T-cell (primary cell): Measurements from ENCODE around the gene GMPPA. TPM values are rescaled to one million over a fixed set of nuclear protein-coding genes. Genes with fewer than 3 reads are reported as not detected.

Experiments used
- ATAC-seq, 4 experiments: fragments of 200-7000 bp in 3 of 4; fragments of 150-1000 bp in 1 of 4; cut with Tn5 transposase; replicated peaks in 1 of 4; 1 replicate in 3 of 4; 2 replicates in 1 of 4; pipeline ENCODE4 v1.10.0; 2021; ENCODE audit warnings: moderate library complexity in 3 of 4, mild to moderate bottlenecking in 2 of 4, moderate number of reproducible peaks in 1 of 4
- CTCF ChIA-PET, 2 donors: fragments of 300-600 bp; sonication (Branson Sonifier 250); formaldehyde crosslinking; loops; one replicate each; lab custom pipeline; 2022; ENCODE audit warnings: antibody characterized with exemption in 2 of 2; lab: Charles Lee
- POLR2A ChIA-PET, 2 donors: fragments of 300-600 bp; sonication (Branson Sonifier 250); formaldehyde crosslinking; loops; one replicate each; lab custom pipeline; 2022; ENCODE audit warnings: antibody characterized with exemption in 2 of 2; lab: Charles Lee
- DNase-seq, 35 experiments: peaks; one replicate each; pipeline versions ENCODE4 v3.0.0 to v3.0.0-alpha.2; 2013 to 2023
- H3K27ac ChIP-seq: one replicate; pipeline ENCODE4 v1.5.1; 2013; ENCODE audit warnings: low read length
- H3K27me3 ChIP-seq, 2 experiments: replicated peaks in 1 of 2; 1 replicate in 1 of 2; 2 replicates in 1 of 2; pipeline versions ENCODE4 v1.6.1 to v1.7.0; 2013; ENCODE audit warnings: low read length in 1 of 2, mixed read lengths in 1 of 2; ENCODE audit not compliant: control insufficient read depth in 2 of 2, insufficient read depth in 2 of 2; ENCODE audit errors: extremely low read depth in 1 of 2
- H3K36me3 ChIP-seq, 2 donors: 1 replicate in 1 of 2; 2 replicates in 1 of 2; pipeline versions ENCODE4 v1.6.1 to v1.7.0; 2013; ENCODE audit warnings: low read length in 1 of 2; ENCODE audit not compliant: control insufficient read depth in 2 of 2, insufficient read depth in 1 of 2; ENCODE audit errors: extremely low read depth in 1 of 2
- H3K4me1 ChIP-seq, 2 experiments: 1 replicate in 1 of 2; 2 replicates in 1 of 2; pipeline versions ENCODE4 v1.6.1 to v1.7.0; 2013; ENCODE audit warnings: low read length in 2 of 2, mixed read lengths in 1 of 2; ENCODE audit not compliant: insufficient read depth in 2 of 2, control insufficient read depth in 1 of 2; ENCODE audit errors: extremely low read depth in 1 of 2
- H3K4me3 ChIP-seq, 2 donors: 1 replicate in 1 of 2; 2 replicates in 1 of 2; pipeline versions ENCODE4 v1.5.1 to v1.7.0; 2013; ENCODE audit warnings: mild to moderate bottlenecking in 2 of 2, low read length in 1 of 2, moderate library complexity in 1 of 2; ENCODE audit not compliant: control insufficient read depth in 1 of 2; ENCODE audit errors: extremely low read depth in 1 of 2
- H3K9me3 ChIP-seq: 2 replicates; pipeline ENCODE4 v1.7.0; 2013
- H3K27ac Mint-ChIP-seq, 2 donors: one replicate each; pipeline ENCODE4 v1.8.0; 2020 to 2021; ENCODE audit warnings: mild to moderate bottlenecking in 2 of 2, mixed read lengths in 2 of 2
- H3K27me3 Mint-ChIP-seq, 2 donors: one replicate each; pipeline ENCODE4 v1.8.0; 2021 to 2022; ENCODE audit warnings: mixed read lengths in 2 of 2
- H3K36me3 Mint-ChIP-seq: one replicate; pipeline ENCODE4 v1.8.0; 2021; ENCODE audit warnings: mixed read lengths
- H3K4me1 Mint-ChIP-seq, 3 donors: one replicate each; pipeline ENCODE4 v1.8.0; 2020 to 2022; ENCODE audit warnings: mixed read lengths in 3 of 3, mild to moderate bottlenecking in 1 of 3
- H3K4me3 Mint-ChIP-seq, 3 donors: one replicate each; pipeline ENCODE4 v1.8.0; 2020 to 2022; ENCODE audit warnings: mild to moderate bottlenecking in 3 of 3, mixed read lengths in 3 of 3, moderate library complexity in 3 of 3
- H3K9me3 Mint-ChIP-seq, 3 donors: one replicate each; pipeline ENCODE4 v1.8.0; 2020 to 2022; ENCODE audit warnings: mixed read lengths in 3 of 3
- WGBS: methylation state at CpG from one replicate; pipeline ENCODE4 v1.1.5; 2013; ENCODE audit warnings: missing lambda C conversion rate; ENCODE audit not compliant: insufficient coverage; 5-methylcytosine and 5-hydroxymethylcytosine counted together
- total RNA-seq, 35 experiments: library from RNA in 6 of 35; stranded (reverse) in 6 of 35; fragments of 120-200 nt in 1 of 35; gene quantifications; one replicate each; pipeline versions ENCODE4 v1.2.1 to v1.2.4 and lab custom pipeline; 2013 to 2026

GMPPA gene
- total RNA-seq, 5 donors from 2014 or later (not counting 1 experiment from before 2014, with no cell fraction given), result 20.6 to 47.7 (median 41.3) TPM

DNA sequence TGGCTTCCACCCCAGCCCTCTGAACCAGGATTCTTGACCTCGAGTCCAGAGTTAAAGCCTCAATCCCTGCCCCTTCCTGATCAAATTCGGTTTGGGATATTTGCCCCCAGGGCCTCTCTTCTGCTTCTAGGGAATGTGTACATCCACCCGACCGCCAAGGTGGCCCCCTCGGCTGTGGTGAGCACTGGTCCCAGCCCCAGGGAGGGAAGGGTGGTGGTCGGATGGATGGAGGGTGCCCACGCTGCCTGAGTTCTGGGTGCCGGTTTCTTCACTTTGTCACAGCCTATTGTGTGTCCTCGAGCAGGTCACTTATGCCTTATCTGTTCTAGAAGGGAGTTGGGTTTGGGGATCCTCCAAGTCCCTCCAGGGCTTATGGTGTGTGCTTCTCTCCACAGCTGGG lies 6.9 kb downstream of the GMPPA start:
- Histone ChIP-seq H3K4me1 (peaks cover 3 to 18% of the 10 kb centered on the region in 2 experiments), H3K4me3 (no peak overlapping the region), H3K27ac (no peak overlapping the region), H3K27me3 (peaks cover 2 to 45% of the 10 kb centered on the region in 2 experiments), H3K36me3 (peaks cover 15 to 32% of the 10 kb centered on the region in 2 donors), H3K9me3 (no peaks in the 10 kb centered on the region)
- Mint-ChIP-seq H3K27ac (no peak overlapping the region), H3K27me3 (peaks cover 16 to 21% of the 10 kb centered on the region in 2 donors), H3K36me3 (peaks cover 39% of the 10 kb centered on the region), H3K9me3 (no peaks in the 10 kb centered on the region), H3K4me3 (no peak overlapping the region), H3K4me1 (peaks cover 12 to 17% (median 13%) of the 10 kb centered on the region in 3 donors)
- ChIA-PET CTCF (no interaction called here), POLR2A (no interaction called here)
- WGBS, result 95% methylated on average over 9 of the region's 9 CpGs
- no peak for ATAC-seq
- DNase-seq, result no peak

DNA sequence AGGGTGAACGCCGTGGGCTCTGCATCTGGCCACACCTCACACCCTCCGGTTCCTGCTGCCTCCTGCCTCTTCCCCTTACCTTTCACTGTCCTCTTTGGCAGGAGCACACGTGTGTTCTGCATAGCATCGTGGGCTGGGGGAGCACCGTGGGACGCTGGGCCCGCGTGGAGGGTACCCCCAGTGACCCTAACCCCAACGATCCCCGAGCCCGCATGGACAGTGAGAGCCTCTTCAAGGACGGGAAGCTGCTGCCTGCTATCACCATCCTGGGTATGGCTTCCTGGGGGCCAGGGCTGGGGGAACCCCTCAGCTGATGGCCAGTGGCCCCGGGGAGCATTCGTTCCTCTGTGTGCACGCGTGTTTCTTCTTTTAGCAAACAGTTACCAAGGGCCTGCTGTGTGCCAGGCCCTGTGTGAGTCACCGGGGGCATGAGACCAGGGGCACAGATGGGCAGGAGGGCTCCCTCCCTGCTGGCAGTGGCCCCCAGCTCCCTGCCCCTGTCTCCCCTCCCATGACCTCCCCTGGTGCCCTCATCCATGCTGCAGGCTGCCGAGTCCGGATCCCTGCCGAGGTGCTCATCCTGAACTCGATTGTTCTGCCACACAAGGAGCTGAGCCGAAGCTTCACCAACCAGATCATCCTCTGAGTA lies 7.6 kb downstream of the GMPPA start:
- H3K27me3 Mint-ChIP-seq, result peaks cover 21 to 28% of the 10 kb centered on the region in 2 donors
- H3K27me3 ChIP-seq, result peaks cover 2 to 52% of the 10 kb centered on the region in 2 experiments
- no peak overlapping the region for H3K4me3 ChIP-seq
- H3K27ac Mint-ChIP-seq, result no peak overlapping the region
- H3K36me3 Mint-ChIP-seq, result peaks cover 39% of the 10 kb centered on the region
- ATAC-seq (no peak), DNase-seq (no peak)
- ChIA-PET POLR2A (interaction anchor here in 1 of 2 donors (0.5 to 0.7 kb wide), 2 partner anchors 22 to 799 kb away, joined by 3 to 9 read pairs; no protein-coding TSS in a partner anchor), CTCF (interaction anchor here in 1 of 2 donors (1.2 kb wide), 1 partner anchor 9 kb away, joined by 3 read pairs; no protein-coding TSS in a partner anchor)
- H3K4me3 Mint-ChIP-seq, result no peak overlapping the region
- peaks cover 12 to 16% (median 13%) of the 10 kb centered on the region in 3 donors for H3K4me1 Mint-ChIP-seq
- peaks cover 15 to 32% of the 10 kb centered on the region in 2 donors for H3K36me3 ChIP-seq
- no peaks in the 10 kb centered on the region for H3K9me3 ChIP-seq
- 91% methylated on average over 23 of the region's 23 CpGs for WGBS
- peaks cover 3 to 18% of the 10 kb centered on the region in 2 experiments for H3K4me1 ChIP-seq
- H3K27ac ChIP-seq, result no peak overlapping the region
- no peaks in the 10 kb centered on the region for H3K9me3 Mint-ChIP-seq

DNA sequence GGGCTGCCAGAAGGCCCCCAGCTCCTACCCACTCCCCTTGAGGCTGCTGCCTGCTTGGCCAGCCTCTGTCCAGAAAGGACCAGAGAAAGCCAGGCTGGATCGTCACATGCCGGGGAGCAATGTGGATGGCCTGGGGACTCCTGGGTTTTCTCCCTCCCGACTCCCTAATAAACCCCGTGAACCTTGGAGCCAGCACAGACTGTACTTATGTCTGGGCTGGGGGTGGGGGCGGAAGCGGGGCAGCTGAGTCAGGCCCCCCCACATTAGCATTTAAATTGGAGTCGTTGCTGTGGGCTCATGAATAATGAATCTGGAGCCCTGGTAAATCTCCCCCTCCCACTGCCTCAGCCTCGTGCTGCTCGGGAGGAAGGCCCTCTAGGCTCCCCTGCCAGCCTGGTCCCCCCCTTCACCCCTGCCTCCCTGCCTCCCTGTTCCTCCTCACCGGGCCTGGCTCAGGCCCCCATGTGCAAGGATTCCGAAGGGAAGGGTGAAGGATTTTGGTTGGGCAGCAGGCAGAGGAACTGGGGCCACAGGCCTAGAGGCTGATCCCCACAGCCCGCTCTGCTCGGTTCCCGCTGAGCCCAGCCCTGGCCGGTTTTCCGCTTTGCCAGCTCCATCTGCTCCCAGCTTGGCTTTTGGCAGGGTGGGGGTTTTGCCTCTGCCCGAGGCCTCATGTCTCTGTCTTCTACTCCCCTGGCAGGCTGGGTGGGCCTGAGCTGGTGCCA lies 8.3 kb downstream of the GMPPA start:
- H3K4me1 ChIP-seq, result peaks cover 3 to 18% of the 10 kb centered on the region in 2 experiments
- no peak for DNase-seq
- Mint-ChIP-seq H3K36me3 (peaks cover 39% of the 10 kb centered on the region), H3K4me1 (peaks cover 12 to 14% (median 12%) of the 10 kb centered on the region in 3 donors), H3K27me3 (peaks cover 25 to 33% of the 10 kb centered on the region in 2 donors), H3K27ac (no peak overlapping the region), H3K9me3 (no peaks in the 10 kb centered on the region), H3K4me3 (no peak overlapping the region)
- ChIA-PET CTCF (interaction anchor here (1.1 to 1.4 kb wide), 4 partner anchors 10 to 23 kb away, joined by 3 to 7 read pairs (median 4); a partner anchor contains a TSS), POLR2A (interaction anchor here (0.5 to 0.7 kb wide), 3 partner anchors 22 to 800 kb away, joined by 3 to 9 read pairs (median 6); no protein-coding TSS in a partner anchor)
- H3K4me3 ChIP-seq, result no peak overlapping the region
- peaks cover 12 to 32% of the 10 kb centered on the region in 2 donors for H3K36me3 ChIP-seq
- ATAC-seq, result no peak
- no peaks in the 10 kb centered on the region for H3K9me3 ChIP-seq
- H3K27me3 ChIP-seq, result peaks cover 2 to 58% of the 10 kb centered on the region in 2 experiments
- H3K27ac ChIP-seq, result no peak overlapping the region
- 100% methylated on average over 6 of the region's 17 CpGs for WGBS

DNA sequence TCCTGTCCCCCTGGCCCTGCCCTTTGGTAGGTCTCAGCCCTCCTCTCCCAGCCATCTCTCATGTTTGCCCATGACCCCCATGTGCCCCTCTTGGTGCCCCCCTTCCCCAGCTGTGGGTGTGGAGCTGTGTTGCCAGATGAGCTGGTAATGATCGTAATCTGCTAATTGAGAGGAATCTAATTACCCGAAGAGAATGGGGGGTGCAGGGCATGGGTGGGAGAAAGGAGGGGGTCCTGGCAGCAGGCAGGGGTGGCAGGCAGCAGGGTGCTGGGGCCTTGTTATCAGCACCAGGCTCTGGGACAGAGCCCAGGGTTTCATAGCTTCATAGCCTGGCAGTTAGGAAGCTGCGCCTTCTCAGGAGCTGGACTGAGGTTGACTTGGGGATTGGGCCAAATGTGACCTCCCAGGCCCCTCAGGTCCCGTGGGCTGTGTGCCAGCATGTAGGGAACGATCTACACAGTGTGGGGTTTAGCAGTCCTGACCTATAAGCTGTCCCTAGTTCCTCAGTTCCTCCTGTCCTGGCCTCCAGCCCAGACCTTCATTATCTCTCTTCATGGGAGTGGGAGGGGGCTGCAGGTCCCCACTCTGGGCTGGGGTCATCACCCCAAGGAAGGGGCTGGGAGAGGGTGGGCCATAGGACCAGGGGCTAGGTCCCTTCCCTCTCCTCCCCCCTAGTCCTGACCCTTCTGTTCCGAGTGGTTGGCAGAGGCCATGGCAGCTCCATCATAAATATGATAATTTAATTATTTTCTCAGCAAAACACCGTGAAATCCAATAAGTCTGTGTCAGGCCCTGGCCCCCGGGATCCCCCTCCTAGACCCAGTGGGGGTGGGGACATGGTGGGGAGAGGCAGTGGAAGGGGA lies 9.1 kb downstream of the GMPPA start:
- peaks cover 3 to 18% of the 10 kb centered on the region in 2 experiments for H3K4me1 ChIP-seq
- peaks cover 31 to 40% of the 10 kb centered on the region in 2 donors for H3K27me3 Mint-ChIP-seq
- 100% methylated on average over 2 of the region's 8 CpGs for WGBS
- H3K36me3 Mint-ChIP-seq, result peaks cover 36% of the 10 kb centered on the region
- no peak overlapping the region for H3K27ac ChIP-seq
- peaks cover 8 to 32% of the 10 kb centered on the region in 2 donors for H3K36me3 ChIP-seq
- H3K9me3 ChIP-seq, result no peaks in the 10 kb centered on the region
- H3K27me3 ChIP-seq, result peaks cover 8 to 67% of the 10 kb centered on the region in 2 experiments
- ChIA-PET POLR2A (interaction anchor here in 1 of 2 donors (0.6 kb wide), 1 partner anchor 22 kb away, joined by 6 read pairs; no protein-coding TSS in a partner anchor), CTCF (interaction anchor here (1.1 to 1.4 kb wide), 3 partner anchors 12 to 22 kb away, joined by 3 to 7 read pairs (median 4); a partner anchor contains a TSS)
- no peak for DNase-seq
- peaks cover 12 to 17% (median 14%) of the 10 kb centered on the region in 3 donors for H3K4me1 Mint-ChIP-seq
- no peak for ATAC-seq
- H3K27ac Mint-ChIP-seq, result no peak overlapping the region
- no peaks in the 10 kb centered on the region for H3K9me3 Mint-ChIP-seq
- H3K4me3 ChIP-seq, result no peak overlapping the region
- H3K4me3 Mint-ChIP-seq, result no peak overlapping the region

GRCh38 chr2:219508444-219508734 lies 9.7 kb downstream of the GMPPA start:
- Histone ChIP-seq H3K9me3 (no peaks in the 10 kb centered on the region), H3K27me3 (peaks cover 8 to 72% of the 10 kb centered on the region in 2 experiments), H3K27ac (no peak overlapping the region), H3K4me3 (no peak overlapping the region), H3K4me1 (peaks cover 3 to 18% of the 10 kb centered on the region in 2 experiments), H3K36me3 (peaks cover 6 to 29% of the 10 kb centered on the region in 2 donors)
- peaks cover 16 to 22% (median 18%) of the 10 kb centered on the region in 3 donors for H3K4me1 Mint-ChIP-seq
- no peak overlapping the region for H3K4me3 Mint-ChIP-seq
- ChIA-PET CTCF (interaction anchor here (1.0 to 1.4 kb wide), 4 partner anchors 10 to 21 kb away, joined by 3 to 7 read pairs (median 4); partner anchors contain the start of gene GMPPA (in 1 of the 2)), POLR2A (no interaction called here)
- DNase-seq (no peak), ATAC-seq (no peak)
- no peaks in the 10 kb centered on the region for H3K9me3 Mint-ChIP-seq
- peaks cover 36 to 45% of the 10 kb centered on the region in 2 donors for H3K27me3 Mint-ChIP-seq
- no CpG with 5 or more reads among the region's 4 CpGs for WGBS
- no peak overlapping the region for H3K27ac Mint-ChIP-seq
- H3K36me3 Mint-ChIP-seq, result peaks cover 33% of the 10 kb centered on the region
